GM12874 (cell line): Measurements from ENCODE around the gene COPS9.
A peak's percentile ranks its signal among the peaks of the same experiment; 100 is the strongest.

ENCODE experiments used
- CTCF ChIP-seq: IDR thresholded peaks from 2 replicates; pipeline ENCODE4 v1.5.1; 2011; ENCODE audit warnings: low read depth, mild to moderate bottlenecking, control low read depth, low read length, moderate library complexity; ENCODE audit not compliant: insufficient read depth

Gene COPS9

GRCh38 chr2:240145461-240145860, 9.4 kb upstream of the COPS9 start:
- no peak for TF ChIP-seq CTCF

DNA sequence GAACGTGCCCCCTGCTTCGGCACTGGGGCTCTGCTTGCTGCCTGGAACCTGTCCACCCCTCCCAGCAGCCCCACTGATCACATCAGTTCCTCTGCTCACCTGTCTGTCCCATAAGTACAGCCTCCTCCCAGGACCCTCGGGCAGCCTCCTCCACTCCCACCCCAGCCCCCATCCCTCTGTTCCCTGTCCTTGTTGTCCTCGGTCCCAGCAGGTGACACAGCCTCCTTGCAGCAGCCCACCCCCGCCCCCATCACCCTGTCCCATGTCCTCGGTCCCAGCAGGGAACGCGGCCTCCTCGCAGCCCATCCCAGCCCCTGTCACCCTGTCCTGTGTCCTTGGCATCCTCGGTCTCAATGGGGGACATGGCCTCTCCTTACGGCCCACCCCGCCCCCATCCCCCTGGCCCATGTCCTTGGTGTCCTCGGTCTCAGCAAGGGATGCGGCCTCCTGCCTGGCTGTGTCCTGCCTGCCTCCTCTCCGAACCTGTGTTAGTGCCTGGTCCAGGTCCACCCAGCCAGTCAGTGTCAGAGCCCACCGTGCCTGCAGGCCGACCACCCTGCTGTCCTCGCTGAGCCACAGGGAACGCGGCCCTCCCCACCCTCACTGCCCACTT, 8.7 kb upstream of the COPS9 start:
- no peak for TF ChIP-seq CTCF

- peak; percentile 93 for TF ChIP-seq CTCF
Observed at GRCh38 chr2:240143801-240144648, 7.9 kb upstream of the COPS9 start.

GRCh38 chr2:240143276-240143675, 7.2 kb upstream of the COPS9 start:
- TF ChIP-seq CTCF: no peak

DNA sequence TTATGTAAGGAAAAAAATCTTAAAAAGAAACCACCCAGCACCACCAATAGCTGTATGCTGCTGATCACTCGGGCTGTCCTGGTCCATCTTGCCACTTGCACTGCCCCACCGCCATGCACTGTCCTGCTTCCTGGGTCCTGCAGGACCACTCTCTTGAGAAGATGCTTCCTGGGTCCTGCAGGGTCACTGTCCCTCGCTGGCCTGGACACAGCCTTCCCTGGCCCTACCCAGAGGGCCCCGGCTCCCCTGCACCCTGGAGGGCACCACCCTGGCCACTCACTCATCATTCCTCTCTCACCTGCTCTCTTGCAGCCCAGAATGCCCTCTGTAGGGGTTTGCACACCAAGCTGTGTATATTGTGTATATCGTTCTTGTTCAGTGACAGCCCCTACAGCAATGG, 6.8 kb upstream of the COPS9 start:
- no peak for TF ChIP-seq CTCF

GRCh38 chr2:240142256-240142775, 6.2 kb upstream of the COPS9 start:
- TF ChIP-seq CTCF: no peak

- no peak for TF ChIP-seq CTCF
Observed at GRCh38 chr2:240141736-240142135, 5.6 kb upstream of the COPS9 start.
